HepG2 (cell line): ENCODE data around the gene CHPF. TPM values are rescaled to one million over a fixed set of nuclear protein-coding genes. Genes with fewer than 3 reads are reported as not detected.

Experiments used
- ARID4A ChIP-seq: sonication (generic); formaldehyde crosslinking; IDR thresholded peaks from 2 replicates; pipeline ENCODE4 v1.5.0; 2020; ENCODE audit warnings: mild to moderate bottlenecking, missing genetic modification reagents, borderline replicate concordance
- ARNT2 ChIP-seq: sonication (generic); formaldehyde crosslinking; IDR thresholded peaks from 2 replicates; pipeline ENCODE4 v1.8.0; 2022; ENCODE audit warnings: mild to moderate bottlenecking, low read depth, missing genetic modification reagents, moderate library complexity
- CHCHD3 ChIP-seq: sonication (generic); formaldehyde crosslinking; IDR thresholded peaks from 2 replicates; pipeline ENCODE4 v1.8.0; 2022; ENCODE audit warnings: mild to moderate bottlenecking, missing genetic modification reagents, moderate library complexity
- DMAP1 ChIP-seq: IDR thresholded peaks from 2 replicates; pipeline ENCODE4 v1.6.1; 2016
- FOXK1 ChIP-seq: sonication (generic); formaldehyde crosslinking; IDR thresholded peaks from 2 replicates; pipeline ENCODE4 v1.4.0; 2020; ENCODE audit warnings: low read depth, missing genetic modification reagents, borderline replicate concordance
- GPN1 ChIP-seq: sonication (generic); formaldehyde crosslinking; IDR thresholded peaks from 2 replicates; pipeline ENCODE4 v1.5.1; 2020; ENCODE audit warnings: missing genetic modification reagents, borderline replicate concordance
- MIER3 ChIP-seq: IDR thresholded peaks from 2 replicates; pipeline ENCODE4 v1.6.1; 2016; ENCODE audit warnings: missing compliant biosample characterization, borderline replicate concordance
- NR2F6 ChIP-seq, 2 experiments: IDR thresholded peaks; 2 replicates each; pipeline ENCODE4 v1.6.1; 2016; ENCODE audit warnings: antibody characterized with exemption in 1 of 2, mild to moderate bottlenecking in 1 of 2
- PHB2 ChIP-seq: fragments of 450-650 bp; IDR thresholded peaks from 2 replicates; pipeline ENCODE4 v1.6.1; 2018; ENCODE audit not compliant: partially characterized antibody
- PHF20 ChIP-seq: sonication (generic); formaldehyde crosslinking; IDR thresholded peaks from 2 replicates; pipeline ENCODE4 v1.5.0; 2020; ENCODE audit warnings: mild to moderate bottlenecking, missing genetic modification reagents
- PRDM10 ChIP-seq: sonication (generic); formaldehyde crosslinking; IDR thresholded peaks from 2 replicates; pipeline ENCODE4 v1.4.0; 2020; ENCODE audit warnings: low read depth, missing genetic modification reagents
- REPIN1 ChIP-seq: sonication (generic); formaldehyde crosslinking; IDR thresholded peaks from 2 replicates; pipeline ENCODE4 v1.8.0; 2022; ENCODE audit warnings: missing genetic modification reagents, low read depth, mild to moderate bottlenecking, borderline replicate concordance
- SMARCE1 ChIP-seq: fragments of 450-650 bp; IDR thresholded peaks from 2 replicates; pipeline ENCODE4 v1.6.1; 2017; ENCODE audit warnings: borderline replicate concordance
- TGIF2 ChIP-seq: IDR thresholded peaks from 2 replicates; pipeline ENCODE4 v1.6.1; 2016; ENCODE audit warnings: control low read depth, missing compliant biosample characterization
- ZBTB3 ChIP-seq: sonication (generic); formaldehyde crosslinking; IDR thresholded peaks from 2 replicates; pipeline ENCODE4 v1.4.0; 2020; ENCODE audit warnings: low read depth, mild to moderate bottlenecking, moderate library complexity, missing genetic modification reagents, borderline replicate concordance
- ZBTB43 ChIP-seq: sonication (generic); formaldehyde crosslinking; conservative IDR thresholded peaks from 2 replicates; pipeline ENCODE4 v1.4.0; 2020; ENCODE audit warnings: missing genetic modification reagents
- ZMYM3 ChIP-seq: sonication (generic); formaldehyde crosslinking; IDR thresholded peaks from 2 replicates; pipeline ENCODE4 v1.5.1; 2020; ENCODE audit warnings: mild to moderate bottlenecking, missing genetic modification reagents
- ZNF101 ChIP-seq: sonication (generic); formaldehyde crosslinking; IDR thresholded peaks from 2 replicates; pipeline ENCODE4 v1.4.0; 2020; ENCODE audit warnings: mild to moderate bottlenecking, low read depth, missing genetic modification reagents, borderline replicate concordance
- ZNF274 ChIP-seq: sonication (generic); formaldehyde crosslinking; IDR thresholded peaks from 2 replicates; pipeline ENCODE4 v1.5.1; 2020; ENCODE audit warnings: mild to moderate bottlenecking, missing genetic modification reagents
- ZNF616 ChIP-seq: sonication (generic); formaldehyde crosslinking; IDR thresholded peaks from 2 replicates; pipeline ENCODE4 v1.5.0; 2020; ENCODE audit warnings: low read depth, mild to moderate bottlenecking, missing genetic modification reagents
- polyA plus RNA-seq, 8 experiments: library from polyadenylated mRNA; depleted of rRNA in 3 of 8; stranded (reverse) in 7 of 8; unstranded in 1 of 8; fragments of >200 nt; fragmentation: Illumina TruSeq in 4 of 8; extraction: Trizol in 4 of 8; gene quantifications; 2 replicates each; pipeline versions ENCODE4 v1.2.1 to v1.2.3, GENCODE V29; 2011 to 2016; ENCODE audit warnings: low read depth in 4 of 8, missing spikeins in 1 of 8, mixed read lengths in 1 of 8; ENCODE audit not compliant: insufficient read depth in 1 of 8
- total RNA-seq, 5 experiments: library from RNA; depleted of rRNA; stranded (reverse); fragments of >200 nt; fragmentation: Illumina TruSeq; extraction: Trizol; gene quantifications; 2 replicates each; pipeline ENCODE4 v1.2.3, GENCODE V29; 2016; ENCODE audit warnings: low read depth in 1 of 5

Gene CHPF
- total and polyA plus RNA-seq, 2 of the 13 experiments (the other 11 are each of a cell fraction or from before 2014, with no cell fraction given) = 79.6 to 111 TPM

GRCh38 chr2:219570194-219570923 lies 26.8 kb upstream of the CHPF start (continued):
- TF ChIP-seq PRDM10 (no peak), MIER3 (no peak), DMAP1 (CRISPR knock-in tag) (peak; percentile 38; the same call in 1 of the 2 replicates), PHB2 (no peak), NR2F6 (IDR thresholded peaks at IDR 0.05) (no peak), NR2F6 (CRISPR knock-in tag; IDR thresholded peaks at IDR 0.05) (no peak), CHCHD3 (CRISPR knock-in tag) (no peak), ZNF101 (no peak), GPN1 (CRISPR knock-in tag) (no peak), ZBTB3 (CRISPR knock-in tag) (no peak), REPIN1 (CRISPR knock-in tag) (no peak), ARID4A (0 out of 2 replicates have a peak, but pooled peaks have one; percentile 31), PHF20 (CRISPR knock-in tag) (no peak), ARNT2 (CRISPR knock-in tag) (no peak), TGIF2 (CRISPR knock-in tag) (peak; percentile 17; the same call in 1 of the 2 replicates), ZMYM3 (CRISPR knock-in tag) (no peak), ZBTB43 (CRISPR knock-in tag) (no peak), FOXK1 (no peak), SMARCE1 (no peak), ZNF274 (CRISPR knock-in tag) (no peak), ZNF616 (CRISPR knock-in tag) (no peak)
